ENCODE data around the gene RFESD.

The RFESD gene

DNA sequence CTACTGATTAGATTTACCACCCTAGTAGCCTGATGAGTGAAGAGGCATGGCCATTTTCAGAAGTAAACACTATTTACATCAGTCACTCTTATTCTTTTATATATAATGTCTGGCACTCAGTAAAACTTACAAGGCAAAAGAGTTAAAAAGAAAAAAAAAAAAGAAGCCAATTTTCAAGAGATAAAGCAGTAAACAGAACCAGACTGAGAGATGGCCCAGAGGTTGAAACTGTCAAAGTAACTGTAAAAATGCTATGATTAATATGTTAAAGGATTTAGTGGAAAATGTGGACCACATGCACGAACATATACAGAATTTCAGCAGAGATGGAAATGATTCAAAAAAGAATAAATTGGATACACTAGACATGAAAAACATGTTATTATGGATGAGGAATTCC lies 33.1 kb upstream of the RFESD start:
- H3K4me1 ChIP-seq (ENCODE audit: control insufficient read depth in 2 of 2, insufficient read depth in 1 of 2, low read depth in 1 of 2, low read length in 2 of 2): no peaks in the 10 kb centered on the region
- WGBS, 2 donors (ENCODE audit: extremely low coverage in 2 of 2, insufficient read length in 2 of 2, insufficient replicate concordance in 1 of 2): no CpG with 5 or more reads among the region's 1 CpG
- no peak overlapping the region for H2AFZ ChIP-seq (ENCODE audit: low read length)
- no peak overlapping the region for H3K4ac ChIP-seq (ENCODE audit: low read length)
- no peak overlapping the region for H3K14ac ChIP-seq (ENCODE audit: low read length)
- no peak overlapping the region for H2BK5ac ChIP-seq (ENCODE audit: low read length)
- no peaks in the 10 kb centered on the region for H3K36me3 ChIP-seq (replicated peaks in 1 of 2; ENCODE audit: control insufficient read depth in 2 of 2, insufficient read depth in 2 of 2, low read length in 2 of 2)
- peaks cover 0 to 18% (median under 1%) of the 10 kb centered on the region in 3 experiments for H3K27me3 ChIP-seq (ENCODE audit: control insufficient read depth in 3 of 3, insufficient read depth in 3 of 3, low read depth in 1 of 3, low read length in 3 of 3)
- H4K91ac ChIP-seq (ENCODE audit: low read depth, low read length, poor library complexity): no peak overlapping the region
- H3K79me1 ChIP-seq (ENCODE audit: low read depth, low read length): no peaks in the 10 kb centered on the region
- H3K4me2 ChIP-seq (ENCODE audit: insufficient read depth, low read length, poor library complexity, severe bottlenecking): no peak overlapping the region
- H3K27ac ChIP-seq (replicated peaks; ENCODE audit: low read length): no peak overlapping the region
- no peak overlapping the region for H4K8ac ChIP-seq (ENCODE audit: low read depth, low read length)
- H3K4me3 ChIP-seq (ENCODE audit: low read length in 2 of 2): no peak overlapping the region
- H2BK120ac ChIP-seq (ENCODE audit: low read depth, low read length): no peak overlapping the region
- no peak overlapping the region for H2BK15ac ChIP-seq (ENCODE audit: low read length)
- H3K9ac ChIP-seq (ENCODE audit: low read depth, low read length, poor library complexity): no peak overlapping the region
- no peak overlapping the region for H2AK5ac ChIP-seq (ENCODE audit: low read depth, low read length)
- H3K23ac ChIP-seq (ENCODE audit: low read depth, low read length, poor library complexity): no peak overlapping the region
- DNase-seq (ENCODE audit: low spot score): no peak
- no peak overlapping the region for H2BK12ac ChIP-seq (ENCODE audit: low read length)
- H3K9me3 ChIP-seq (replicated peaks in 1 of 2; ENCODE audit: control insufficient read depth in 2 of 2, insufficient read depth in 1 of 2, low read depth in 1 of 2, low read length in 2 of 2): peaks cover 2 to 7% of the 10 kb centered on the region in 2 donors
- H3K18ac ChIP-seq (ENCODE audit: low read length): no peak overlapping the region

DNA sequence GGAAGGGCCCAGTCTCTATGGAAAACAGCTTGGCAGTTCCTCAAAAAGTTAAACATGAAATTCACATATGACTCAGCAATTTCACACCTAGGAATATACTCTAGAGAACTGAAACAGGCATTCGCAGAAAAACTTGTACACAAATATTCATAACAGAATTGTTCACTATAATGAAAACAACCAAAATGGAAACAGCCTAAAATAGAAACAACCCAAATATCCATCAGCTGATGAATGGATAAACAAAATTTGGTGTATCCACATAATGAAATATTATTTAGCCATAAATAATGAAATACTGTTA lies 31.5 kb upstream of the RFESD start:
- Histone ChIP-seq H4K8ac (ENCODE audit: low read depth, low read length) (no peak overlapping the region), H3K4me1 (ENCODE audit: control insufficient read depth in 2 of 2, insufficient read depth in 1 of 2, low read depth in 1 of 2, low read length in 2 of 2) (peaks cover 4 to 5% of the 10 kb centered on the region in 2 donors), H2AK5ac (ENCODE audit: low read depth, low read length) (no peak overlapping the region), H2BK5ac (ENCODE audit: low read length) (no peak overlapping the region), H2AFZ (ENCODE audit: low read length) (no peak overlapping the region), H3K9ac (ENCODE audit: low read depth, low read length, poor library complexity) (no peak overlapping the region), H3K14ac (ENCODE audit: low read length) (no peak overlapping the region), H3K9me3 (replicated peaks in 1 of 2; ENCODE audit: control insufficient read depth in 2 of 2, insufficient read depth in 1 of 2, low read depth in 1 of 2, low read length in 2 of 2) (peaks cover 2 to 12% of the 10 kb centered on the region in 2 donors), H2BK15ac (ENCODE audit: low read length) (no peak overlapping the region), H2BK12ac (ENCODE audit: low read length) (no peak overlapping the region), H3K4ac (ENCODE audit: low read length) (no peak overlapping the region), H3K79me1 (ENCODE audit: low read depth, low read length) (no peaks in the 10 kb centered on the region), H3K4me3 (ENCODE audit: low read length in 2 of 2) (no peak overlapping the region), H4K91ac (ENCODE audit: low read depth, low read length, poor library complexity) (no peak overlapping the region), H3K18ac (ENCODE audit: low read length) (no peak overlapping the region), H3K36me3 (replicated peaks in 1 of 2; ENCODE audit: control insufficient read depth in 2 of 2, insufficient read depth in 2 of 2, low read length in 2 of 2) (no peaks in the 10 kb centered on the region), H3K23ac (ENCODE audit: low read depth, low read length, poor library complexity) (no peak overlapping the region), H3K4me2 (ENCODE audit: insufficient read depth, low read length, poor library complexity, severe bottlenecking) (no peak overlapping the region), H3K27me3 (ENCODE audit: control insufficient read depth in 3 of 3, insufficient read depth in 3 of 3, low read depth in 1 of 3, low read length in 3 of 3) (peaks cover 2 to 34% (median 16%) of the 10 kb centered on the region in 3 experiments), H2BK120ac (ENCODE audit: low read depth, low read length) (no peak overlapping the region), H3K27ac (replicated peaks; ENCODE audit: low read length) (no peak overlapping the region)
- no CpG with 5 or more reads among the region's 1 CpG for WGBS, 2 donors (ENCODE audit: extremely low coverage in 2 of 2, insufficient read length in 2 of 2, insufficient replicate concordance in 1 of 2)
- DNase-seq (ENCODE audit: low spot score): no peak

DNA sequence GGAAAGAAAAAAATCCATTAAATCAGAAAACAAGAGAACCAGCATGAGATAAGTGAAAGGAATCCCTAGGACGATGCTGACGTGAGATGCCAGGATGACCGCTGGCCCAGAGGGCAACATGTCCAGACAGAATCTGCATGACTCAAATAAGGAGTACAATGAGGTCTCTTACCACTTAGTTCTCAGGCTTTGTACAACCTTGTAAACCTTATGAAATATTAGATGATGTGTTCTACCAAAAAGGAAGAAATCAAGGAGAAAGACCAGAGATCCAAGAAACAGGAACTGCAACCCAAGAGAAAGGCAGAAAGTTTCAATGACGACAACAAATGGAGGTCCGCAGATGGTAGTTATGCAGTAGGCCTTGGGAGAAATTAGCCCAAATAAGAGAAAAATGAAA lies 29.5 kb upstream of the RFESD start:
- H4K8ac ChIP-seq (ENCODE audit: low read depth, low read length): no peak overlapping the region
- H2BK12ac ChIP-seq (ENCODE audit: low read length): no peak overlapping the region
- H2BK5ac ChIP-seq (ENCODE audit: low read length): no peak overlapping the region
- WGBS, 2 donors (ENCODE audit: extremely low coverage in 2 of 2, insufficient read length in 2 of 2, insufficient replicate concordance in 1 of 2): no CpG with 5 or more reads among the region's 5 CpGs
- H3K14ac ChIP-seq (ENCODE audit: low read length): no peak overlapping the region
- H2AK5ac ChIP-seq (ENCODE audit: low read depth, low read length): no peak overlapping the region
- H3K79me1 ChIP-seq (ENCODE audit: low read depth, low read length): no peaks in the 10 kb centered on the region
- no peak overlapping the region for H3K9ac ChIP-seq (ENCODE audit: low read depth, low read length, poor library complexity)
- no peaks in the 10 kb centered on the region for H3K36me3 ChIP-seq (replicated peaks in 1 of 2; ENCODE audit: control insufficient read depth in 2 of 2, insufficient read depth in 2 of 2, low read length in 2 of 2)
- H2BK15ac ChIP-seq (ENCODE audit: low read length): no peak overlapping the region
- no peak overlapping the region for H2AFZ ChIP-seq (ENCODE audit: low read length)
- no peak overlapping the region for H3K4ac ChIP-seq (ENCODE audit: low read length)
- no peak overlapping the region for H2BK120ac ChIP-seq (ENCODE audit: low read depth, low read length)
- H3K23ac ChIP-seq (ENCODE audit: low read depth, low read length, poor library complexity): no peak overlapping the region
- peaks cover 13 to 53% (median 35%) of the 10 kb centered on the region in 3 experiments for H3K27me3 ChIP-seq (ENCODE audit: control insufficient read depth in 3 of 3, insufficient read depth in 3 of 3, low read depth in 1 of 3, low read length in 3 of 3)
- H3K4me2 ChIP-seq (ENCODE audit: insufficient read depth, low read length, poor library complexity, severe bottlenecking): no peak overlapping the region
- H4K91ac ChIP-seq (ENCODE audit: low read depth, low read length, poor library complexity): no peak overlapping the region
- no peak overlapping the region for H3K18ac ChIP-seq (ENCODE audit: low read length)
- H3K4me3 ChIP-seq (ENCODE audit: low read length in 2 of 2): no peak overlapping the region
- no peak overlapping the region for H3K27ac ChIP-seq (replicated peaks; ENCODE audit: low read length)
- H3K4me1 ChIP-seq (ENCODE audit: control insufficient read depth in 2 of 2, insufficient read depth in 1 of 2, low read depth in 1 of 2, low read length in 2 of 2): peaks cover 4 to 7% of the 10 kb centered on the region in 2 donors
- H3K9me3 ChIP-seq (replicated peaks in 1 of 2; ENCODE audit: control insufficient read depth in 2 of 2, insufficient read depth in 1 of 2, low read depth in 1 of 2, low read length in 2 of 2): peaks cover 2 to 12% of the 10 kb centered on the region in 2 donors
- no peak for DNase-seq (ENCODE audit: low spot score)

DNA sequence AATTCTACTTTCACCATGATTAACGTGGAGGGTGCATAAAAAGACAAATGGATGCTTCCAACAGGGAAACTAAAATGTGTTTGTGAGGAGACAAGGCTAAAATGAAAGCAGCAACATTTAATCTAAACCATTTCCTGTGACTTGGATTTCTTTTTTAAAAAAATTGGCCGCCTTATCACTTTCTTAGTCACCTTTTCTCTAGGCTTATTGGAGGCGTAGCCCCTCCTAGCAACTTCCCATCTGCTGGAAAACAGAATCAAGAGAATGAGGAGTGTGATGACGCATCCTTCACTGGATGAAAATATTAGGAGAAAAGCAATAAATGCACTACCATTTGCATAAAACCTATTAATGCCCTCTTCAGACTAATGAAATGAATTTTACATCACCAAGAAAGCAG lies 27.5 kb upstream of the RFESD start:
- no peak overlapping the region for H3K4ac ChIP-seq (ENCODE audit: low read length)
- no peak overlapping the region for H3K18ac ChIP-seq (ENCODE audit: low read length)
- no peak overlapping the region for H2BK12ac ChIP-seq (ENCODE audit: low read length)
- no peak overlapping the region for H3K9ac ChIP-seq (ENCODE audit: low read depth, low read length, poor library complexity)
- H3K4me3 ChIP-seq (ENCODE audit: low read length in 2 of 2): no peak overlapping the region
- no peak overlapping the region for H3K23ac ChIP-seq (ENCODE audit: low read depth, low read length, poor library complexity)
- H2AFZ ChIP-seq (ENCODE audit: low read length): no peak overlapping the region
- H3K27me3 ChIP-seq (ENCODE audit: control insufficient read depth in 3 of 3, insufficient read depth in 3 of 3, low read depth in 1 of 3, low read length in 3 of 3): peaks cover 13 to 74% (median 42%) of the 10 kb centered on the region in 3 experiments
- no CpG with 5 or more reads among the region's 4 CpGs for WGBS, 2 donors (ENCODE audit: extremely low coverage in 2 of 2, insufficient read length in 2 of 2, insufficient replicate concordance in 1 of 2)
- peaks cover 0 to 8% of the 10 kb centered on the region in 2 donors for H3K9me3 ChIP-seq (replicated peaks in 1 of 2; ENCODE audit: control insufficient read depth in 2 of 2, insufficient read depth in 1 of 2, low read depth in 1 of 2, low read length in 2 of 2)
- H3K14ac ChIP-seq (ENCODE audit: low read length): no peak overlapping the region
- no peak overlapping the region for H3K4me2 ChIP-seq (ENCODE audit: insufficient read depth, low read length, poor library complexity, severe bottlenecking)
- no peak overlapping the region for H4K91ac ChIP-seq (ENCODE audit: low read depth, low read length, poor library complexity)
- H2BK15ac ChIP-seq (ENCODE audit: low read length): no peak overlapping the region
- no peak overlapping the region for H3K27ac ChIP-seq (replicated peaks; ENCODE audit: low read length)
- DNase-seq (ENCODE audit: low spot score): no peak
- no peak overlapping the region for H4K8ac ChIP-seq (ENCODE audit: low read depth, low read length)
- no peak overlapping the region for H2AK5ac ChIP-seq (ENCODE audit: low read depth, low read length)
- peaks cover 4 to 7% of the 10 kb centered on the region in 2 donors for H3K4me1 ChIP-seq (ENCODE audit: control insufficient read depth in 2 of 2, insufficient read depth in 1 of 2, low read depth in 1 of 2, low read length in 2 of 2)
- no peaks in the 10 kb centered on the region for H3K79me1 ChIP-seq (ENCODE audit: low read depth, low read length)
- no peak overlapping the region for H2BK5ac ChIP-seq (ENCODE audit: low read length)
- H2BK120ac ChIP-seq (ENCODE audit: low read depth, low read length): no peak overlapping the region
- no peaks in the 10 kb centered on the region for H3K36me3 ChIP-seq (replicated peaks in 1 of 2; ENCODE audit: control insufficient read depth in 2 of 2, insufficient read depth in 2 of 2, low read length in 2 of 2)

All from neuronal stem cell (in vitro differentiated cells).